ENCODE results near the gene CCDC192.
A peak's percentile ranks its signal among the peaks of the same experiment; 100 is the strongest.

Gene CCDC192

GRCh38 chr5:127810017-127810416, 106.8 kb downstream of the CCDC192 start:
- DNase-seq (ENCODE audit: low read depth, low spot score) = no peak

- DNase-seq (ENCODE audit: low read depth, low spot score) = no peak
Measured at GRCh38 chr5:127810707-127811490, 107.7 kb downstream of the CCDC192 start.

GRCh38 chr5:127812570-127812969, 109.4 kb downstream of the CCDC192 start:
- no peak for DNase-seq (ENCODE audit: low read depth, low spot score)

GRCh38 chr5:127813633-127814587, 110.7 kb downstream of the CCDC192 start:
- DNase-seq (ENCODE audit: low read depth, low spot score) = peak; percentile 26

GRCh38 chr5:127814588-127814973, 111.4 kb downstream of the CCDC192 start:
- no peak for DNase-seq (ENCODE audit: low read depth, low spot score)

GRCh38 chr5:127820910-127821553, 117.8 kb downstream of the CCDC192 start:
- DNase-seq (ENCODE audit: low read depth, low spot score) = no peak

- no peak for DNase-seq (ENCODE audit: low read depth, low spot score)
Measured at GRCh38 chr5:127821896-127822295, 118.7 kb downstream of the CCDC192 start.

- no peak for DNase-seq (ENCODE audit: low read depth, low spot score)
Measured at GRCh38 chr5:127824126-127824525, 120.9 kb downstream of the CCDC192 start.

GRCh38 chr5:127826011-127826410, 122.8 kb downstream of the CCDC192 start:
- DNase-seq (ENCODE audit: low read depth, low spot score) = no peak

- DNase-seq (ENCODE audit: low read depth, low spot score) = no peak
Measured at GRCh38 chr5:127827451-127827850, 124.3 kb downstream of the CCDC192 start.

- no peak for DNase-seq (ENCODE audit: low read depth, low spot score)
Measured at GRCh38 chr5:127830157-127830556, 127.0 kb downstream of the CCDC192 start.

- no peak for DNase-seq (ENCODE audit: low read depth, low spot score)
Measured at GRCh38 chr5:127830829-127831598, 127.8 kb downstream of the CCDC192 start.

GRCh38 chr5:127832067-127832466, 128.9 kb downstream of the CCDC192 start:
- DNase-seq (ENCODE audit: low read depth, low spot score) = no peak

- DNase-seq (ENCODE audit: low read depth, low spot score) = no peak
Measured at GRCh38 chr5:127834094-127834531, 130.9 kb downstream of the CCDC192 start.

GRCh38 chr5:127834554-127834953, 131.4 kb downstream of the CCDC192 start:
- DNase-seq (ENCODE audit: low read depth, low spot score) = no peak

- no peak for DNase-seq (ENCODE audit: low read depth, low spot score)
Measured at GRCh38 chr5:127838661-127839060, 135.5 kb downstream of the CCDC192 start.

- DNase-seq (ENCODE audit: low read depth, low spot score) = no peak
Measured at GRCh38 chr5:127839072-127839471, 135.9 kb downstream of the CCDC192 start.

- no peak for DNase-seq (ENCODE audit: low read depth, low spot score)
Measured at GRCh38 chr5:127839496-127840197, 136.5 kb downstream of the CCDC192 start.

GRCh38 chr5:127840198-127840524, 137.0 kb downstream of the CCDC192 start:
- no peak for DNase-seq (ENCODE audit: low read depth, low spot score)

GRCh38 chr5:127840809-127841208, 137.6 kb downstream of the CCDC192 start:
- no peak for DNase-seq (ENCODE audit: low read depth, low spot score)

GRCh38 chr5:127844581-127845021, 141.4 kb downstream of the CCDC192 start:
- no peak for DNase-seq (ENCODE audit: low read depth, low spot score)
